CD4-positive, alpha-beta T cell treated with Interleukin-15 for 4 hours (primary cell): ENCODE data around the gene P4HA1.
"Not testable (repeated sequence)": the region's sequence is repeated elsewhere in the genome, so short reads cannot be mapped to it uniquely, and the experiment has no call there.

Source experiments
- DNase-seq: peaks from one replicate; pipeline ENCODE4 v3.0.0-alpha.2; 2020; ENCODE audit warnings: low spot score

P4HA1 gene

DNA sequence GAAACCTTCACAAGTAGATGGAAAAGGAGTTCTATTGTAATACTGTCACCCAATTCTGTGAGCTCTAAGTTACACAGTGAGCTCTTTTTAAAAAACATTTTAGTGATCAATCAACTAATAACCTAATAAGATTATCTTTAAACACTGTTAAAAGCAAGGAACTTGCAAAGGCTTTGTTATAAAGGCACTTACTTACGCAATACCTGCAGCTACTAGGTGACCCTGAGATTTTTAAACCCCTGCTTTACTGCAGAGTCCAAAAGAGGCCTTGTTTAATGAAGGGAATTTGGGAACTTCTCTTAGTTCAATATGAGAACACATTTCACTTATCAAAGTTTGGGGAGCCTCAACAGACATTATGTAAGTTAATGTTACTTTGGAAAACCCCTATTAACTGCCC is 53.3 kb downstream of the P4HA1 start:
- no peak for DNase-seq

GRCh38 chr10:73042130-73042529 is 54.5 kb downstream of the P4HA1 start:
- no peak for DNase-seq

DNA sequence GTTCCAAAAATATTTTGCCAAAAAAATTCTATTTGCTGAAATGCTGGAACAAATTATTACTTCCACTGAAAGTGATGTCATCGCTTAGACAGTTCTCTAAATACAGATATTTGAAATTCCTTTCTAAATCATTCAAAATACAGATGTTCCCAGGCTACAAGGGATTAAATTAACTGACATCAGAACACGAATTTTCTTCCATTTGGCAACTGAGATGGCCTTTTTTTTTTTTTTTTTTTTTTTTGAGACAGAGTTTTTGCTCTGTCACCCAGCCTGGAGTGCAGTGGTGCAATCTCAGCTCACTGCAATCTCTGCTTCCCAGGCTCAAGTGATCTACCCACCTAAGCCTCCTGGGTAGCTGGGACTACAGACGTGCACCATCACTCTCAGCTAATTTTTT is 57.0 kb downstream of the P4HA1 start:
- no peak for DNase-seq

DNA sequence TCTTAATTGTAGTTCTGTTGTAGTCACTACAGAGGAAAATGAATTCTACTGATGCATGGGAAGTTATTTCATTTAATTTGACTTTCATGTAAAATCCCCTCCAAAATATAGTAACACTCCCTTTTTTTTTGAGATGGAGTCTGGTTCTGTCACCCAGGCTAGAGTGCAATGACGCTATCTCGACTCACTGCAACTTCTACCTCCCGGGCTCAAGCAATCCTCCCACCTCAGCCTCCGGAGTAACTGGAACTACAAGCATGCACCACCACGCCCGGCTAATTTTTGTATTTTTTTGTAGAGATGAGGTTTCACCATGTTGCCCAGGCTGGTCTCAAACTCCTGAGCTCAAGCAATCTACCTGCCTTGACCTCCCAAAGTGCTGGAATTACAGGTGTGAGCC is 60.4 kb downstream of the P4HA1 start:
- not testable (repeated sequence) for DNase-seq

DNA sequence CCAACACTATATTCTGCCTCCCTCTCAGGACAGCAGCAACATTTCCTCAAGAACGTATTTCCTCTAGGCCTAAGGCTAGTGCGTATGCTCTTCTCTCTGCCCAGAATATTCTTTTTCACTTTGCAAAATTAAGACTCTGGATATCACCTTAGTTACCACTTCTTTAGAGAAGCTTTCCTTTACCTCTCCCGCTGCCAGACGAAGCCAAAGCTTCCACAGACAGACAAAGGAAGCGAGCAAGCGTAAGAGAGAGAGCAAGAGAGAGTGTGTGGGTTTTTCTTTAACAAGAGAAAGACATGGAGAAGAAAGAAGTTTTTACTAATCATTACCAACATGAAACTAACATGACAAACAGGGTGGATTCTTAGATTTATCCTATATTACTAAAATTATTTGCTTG is 64.1 kb downstream of the P4HA1 start:
- no peak for DNase-seq

DNA sequence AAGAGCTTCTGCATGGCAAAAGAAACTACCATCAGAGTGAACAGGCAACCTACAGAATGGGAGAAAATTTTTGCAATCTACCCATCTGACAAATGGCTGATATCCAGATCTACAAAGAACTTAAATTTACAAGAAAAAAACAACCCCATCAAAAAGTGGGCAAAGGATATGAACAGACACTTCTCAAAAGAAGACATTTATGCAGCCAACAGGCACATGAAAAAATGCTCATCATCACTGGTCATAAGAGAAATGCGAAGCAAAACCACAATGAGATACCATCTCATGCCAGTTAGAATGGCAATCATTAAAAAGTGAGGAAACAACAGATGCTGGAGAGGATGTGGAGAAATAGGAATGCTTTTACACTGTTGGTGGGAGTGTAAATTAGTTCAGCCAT is 70.0 kb downstream of the P4HA1 start:
- DNase-seq: not testable (repeated sequence)

DNA sequence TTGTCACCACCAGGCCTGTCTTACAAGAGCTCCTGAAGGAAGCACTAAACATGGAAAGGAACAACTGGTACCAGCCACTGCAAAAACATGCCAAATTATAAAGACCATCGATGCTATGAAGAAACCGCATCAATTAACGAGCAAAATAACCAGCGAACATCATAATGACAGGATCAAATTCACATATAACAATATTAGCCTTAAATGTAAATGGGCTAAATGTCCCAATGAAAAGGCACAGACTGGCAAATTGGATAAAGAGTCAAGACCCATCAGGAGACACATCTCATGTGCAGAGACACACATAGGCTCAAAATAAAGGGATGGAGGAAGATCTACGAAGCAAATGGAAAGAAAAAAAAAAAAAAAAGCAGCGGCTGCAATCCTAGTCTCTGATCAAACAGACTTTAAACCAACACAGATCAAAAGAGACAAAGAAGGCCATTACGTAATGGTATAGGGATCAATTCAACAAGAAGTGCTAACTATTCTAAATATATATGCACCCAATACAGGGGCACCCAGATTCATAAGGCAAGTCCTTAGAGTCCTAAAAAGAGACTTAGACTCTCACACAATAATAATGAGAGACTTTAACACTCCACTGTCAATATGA is 73.1 kb downstream of the P4HA1 start:
- not testable (repeated sequence) for DNase-seq

DNA sequence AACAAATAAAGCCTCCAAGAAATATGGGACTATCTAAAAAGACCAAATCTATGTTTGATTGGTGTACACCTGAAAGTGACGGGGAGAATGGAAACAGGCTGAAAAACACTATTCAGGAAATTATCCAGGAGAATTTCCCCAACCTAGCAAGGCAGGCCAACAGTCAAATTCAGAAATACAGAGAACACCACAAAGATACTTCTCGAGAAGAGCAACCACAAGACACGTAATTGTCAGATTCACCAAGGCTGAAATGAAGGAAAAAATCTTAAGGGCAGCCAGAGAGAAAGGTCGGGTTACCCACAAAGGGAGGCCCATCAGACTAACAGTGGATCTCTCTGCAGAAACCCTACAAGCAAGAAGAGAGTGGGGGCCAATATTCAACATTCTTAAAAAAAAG is 73.7 kb downstream of the P4HA1 start:
- not testable (repeated sequence) for DNase-seq

GRCh38 chr10:73021538-73022164 is 75.0 kb downstream of the P4HA1 start:
- not testable (repeated sequence) for DNase-seq

- DNase-seq: no peak
These were observed 75.6 kb downstream of the P4HA1 start for GRCh38 chr10:73021050-73021449.

DNA sequence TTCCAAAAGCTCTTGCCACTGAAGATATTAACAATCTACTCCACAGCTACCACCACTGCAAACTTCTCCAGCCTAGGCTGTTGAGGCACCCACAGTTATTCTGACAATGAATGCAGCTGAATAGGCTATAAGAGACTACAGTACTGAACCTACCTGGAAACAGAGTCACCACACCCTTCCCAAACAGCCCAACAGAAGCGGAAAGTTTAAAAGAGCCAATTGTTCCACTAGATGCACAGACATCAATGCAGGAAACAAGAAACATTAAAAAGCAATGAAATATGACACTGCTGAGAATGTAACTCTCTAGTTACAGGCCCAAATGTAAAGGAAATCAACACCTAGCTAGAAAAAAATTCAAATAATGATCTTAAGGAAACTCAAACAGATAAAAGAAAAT is 77.6 kb downstream of the P4HA1 start:
- no peak for DNase-seq

DNA sequence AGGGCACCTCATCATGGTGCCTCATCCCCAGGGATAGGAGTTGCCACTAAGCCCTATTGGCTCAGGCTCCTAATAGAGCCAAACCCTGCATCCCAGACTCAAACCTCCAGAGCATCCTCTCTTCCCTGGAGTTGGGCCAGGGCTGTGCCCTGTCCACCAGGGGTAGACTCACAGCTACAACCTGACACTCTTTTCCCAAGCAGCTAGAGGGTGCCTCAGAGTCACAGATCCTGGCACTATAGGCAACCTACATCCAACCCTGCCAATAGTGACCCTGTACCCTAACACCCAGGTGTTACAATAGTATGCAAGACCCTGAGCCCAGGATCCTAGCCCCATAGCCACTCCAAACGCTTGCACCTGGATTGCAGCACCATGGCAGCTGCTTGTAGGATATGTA is 78.0 kb downstream of the P4HA1 start:
- no peak for DNase-seq

GRCh38 chr10:73017955-73018480 is 78.6 kb downstream of the P4HA1 start:
- DNase-seq: no peak

GRCh38 chr10:73015779-73016178 is 80.9 kb downstream of the P4HA1 start:
- DNase-seq: no peak

DNA sequence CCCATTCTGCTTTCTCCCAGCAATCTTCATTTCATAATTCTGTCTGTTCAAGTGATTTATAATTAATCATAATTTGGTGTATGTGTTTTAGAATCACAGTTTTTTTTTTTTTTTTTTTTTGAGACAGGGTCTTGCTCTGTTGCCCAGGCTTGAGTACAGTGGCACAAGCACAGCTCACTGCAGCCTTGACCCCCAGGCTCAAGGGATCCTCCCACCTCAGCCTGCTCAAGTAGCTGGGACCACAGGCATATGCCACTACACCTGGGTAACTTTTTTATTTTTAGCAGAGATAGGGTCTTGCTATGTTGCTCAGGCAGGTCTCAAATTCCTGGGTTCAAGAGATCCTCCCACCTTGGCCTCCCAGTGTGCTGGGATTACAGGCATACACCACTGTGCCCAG is 92.8 kb downstream of the P4HA1 start:
- DNase-seq: no peak

DNA sequence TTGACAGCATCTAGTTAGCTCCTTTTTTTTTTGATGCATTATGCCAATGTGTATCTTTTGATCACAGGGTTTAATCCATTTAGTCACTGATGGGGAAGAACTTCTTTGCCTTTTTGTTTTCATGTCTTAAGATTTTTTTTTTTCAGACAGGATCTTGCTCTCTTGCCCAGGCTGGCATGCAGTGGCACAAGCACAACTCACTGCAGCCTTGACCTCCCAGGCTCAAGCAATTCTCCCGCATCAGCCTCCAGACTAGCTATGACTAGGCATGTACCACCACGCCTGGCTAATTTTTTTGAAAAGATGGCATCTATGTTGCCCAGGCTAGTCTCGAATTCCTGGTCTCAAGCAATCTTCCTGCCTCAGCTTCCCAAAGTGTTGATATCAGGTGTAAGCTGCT is 95.7 kb downstream of the P4HA1 start:
- DNase-seq: no peak

DNA sequence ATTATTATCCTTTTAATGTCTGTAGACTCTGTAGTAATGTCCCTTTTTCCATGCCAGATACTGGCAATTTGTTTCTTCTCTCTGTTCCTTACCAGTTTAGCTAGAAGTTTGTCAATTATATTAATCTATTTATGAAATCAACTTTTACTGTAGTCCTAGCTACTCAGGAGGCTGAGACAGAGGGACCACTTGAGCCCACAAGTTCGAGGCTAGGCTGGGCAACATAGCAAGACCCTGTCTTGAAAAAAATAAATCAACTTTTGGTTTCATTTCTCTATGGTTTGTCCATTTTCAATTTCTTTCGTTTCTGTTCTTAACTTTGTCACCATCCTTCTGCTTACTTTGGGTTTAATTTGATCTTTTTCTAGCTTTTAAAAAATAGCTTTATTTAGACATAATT is 99.6 kb downstream of the P4HA1 start:
- no peak for DNase-seq

DNA sequence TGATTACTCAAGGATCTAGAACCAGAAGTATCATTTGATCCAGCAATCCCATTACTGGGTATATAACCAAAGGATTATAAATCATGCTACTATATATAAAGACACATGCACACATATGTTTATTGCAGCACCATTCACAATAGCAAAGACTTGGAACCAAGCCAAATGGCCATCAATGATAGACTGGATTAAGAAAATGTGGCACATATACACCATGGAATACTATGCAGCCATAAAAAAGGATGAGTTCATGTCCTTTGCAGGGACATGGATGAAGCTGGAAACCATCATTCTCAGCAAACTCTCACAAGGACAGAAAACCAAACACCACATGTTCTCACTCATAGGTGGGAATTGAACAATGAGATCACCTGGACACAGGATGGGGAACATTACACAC is 101.2 kb downstream of the P4HA1 start:
- not testable (repeated sequence) for DNase-seq

- not testable (repeated sequence) for DNase-seq
These were observed 106.9 kb downstream of the P4HA1 start for GRCh38 chr10:72989771-72990170.

DNA sequence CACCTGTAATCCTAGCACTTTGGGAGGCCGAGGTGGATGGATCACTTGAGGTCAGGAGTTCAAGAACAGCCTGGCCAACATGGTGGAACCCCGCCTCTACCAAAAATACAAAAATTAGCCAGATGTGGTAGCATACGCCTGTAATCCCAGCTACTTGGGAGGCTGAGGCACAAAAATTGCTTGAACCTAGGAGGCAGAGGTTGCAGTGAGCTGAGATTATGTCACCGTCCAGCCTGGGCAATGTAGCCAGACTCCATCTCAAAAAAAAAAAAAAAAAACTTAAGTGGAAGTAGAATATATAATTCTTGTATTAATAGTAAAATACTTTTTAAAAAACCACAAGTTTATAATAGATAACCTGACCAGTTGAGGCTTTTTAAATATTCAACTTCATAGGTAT is 112.0 kb downstream of the P4HA1 start:
- DNase-seq: not testable (repeated sequence)

GRCh38 chr10:72981882-72982529 is 114.7 kb downstream of the P4HA1 start:
- DNase-seq: no peak

GRCh38 chr10:72981028-72981881 is 115.4 kb downstream of the P4HA1 start:
- DNase-seq: no peak
